Measurements from ENCODE around the gene FTMT.
"Not testable (repeated sequence)": the region's sequence is repeated elsewhere in the genome, so short reads cannot be mapped to it uniquely, and the experiment has no call there.

FTMT gene

GRCh38 chr5:121851643-121852574 lies at the start of gene FTMT:
Gene FTMT (plus strand): TSS chr5:121851882. CDS start chr5:121851964, 82 bp downstream.
- no peak for DNase-seq (ENCODE audit: low read depth in 2 of 2)

GRCh38 chr5:121805251-121805650 lies 46.4 kb upstream of the FTMT start:
- DNase-seq (ENCODE audit: low read depth in 2 of 2) = not testable (repeated sequence)

GRCh38 chr5:121805911-121806310 lies 45.8 kb upstream of the FTMT start:
- no peak for DNase-seq (ENCODE audit: low read depth in 2 of 2)

DNA sequence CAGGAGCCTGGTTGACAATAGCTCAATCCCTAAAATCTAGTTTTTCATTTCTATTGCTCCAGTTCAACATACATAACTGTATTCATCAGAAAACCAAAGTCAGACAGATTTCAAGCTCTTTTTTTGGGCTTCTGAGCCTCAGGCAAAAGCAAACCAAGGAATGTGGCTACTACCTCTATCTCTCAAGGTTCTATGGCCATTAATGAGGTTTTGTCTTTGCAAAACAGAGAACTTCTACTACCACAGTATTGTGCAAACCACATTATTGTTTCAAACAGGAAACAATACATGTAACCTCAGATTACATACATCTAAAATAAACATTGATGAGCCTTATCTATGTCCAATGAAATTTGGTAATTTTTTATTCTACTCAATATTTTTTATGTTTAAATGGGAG lies 35.5 kb upstream of the FTMT start:
- DNase-seq (ENCODE audit: low read depth in 2 of 2) = no peak

- no peak for DNase-seq (ENCODE audit: low read depth in 2 of 2)
These were observed 31.9 kb upstream of the FTMT start for GRCh38 chr5:121819682-121820261.

DNA sequence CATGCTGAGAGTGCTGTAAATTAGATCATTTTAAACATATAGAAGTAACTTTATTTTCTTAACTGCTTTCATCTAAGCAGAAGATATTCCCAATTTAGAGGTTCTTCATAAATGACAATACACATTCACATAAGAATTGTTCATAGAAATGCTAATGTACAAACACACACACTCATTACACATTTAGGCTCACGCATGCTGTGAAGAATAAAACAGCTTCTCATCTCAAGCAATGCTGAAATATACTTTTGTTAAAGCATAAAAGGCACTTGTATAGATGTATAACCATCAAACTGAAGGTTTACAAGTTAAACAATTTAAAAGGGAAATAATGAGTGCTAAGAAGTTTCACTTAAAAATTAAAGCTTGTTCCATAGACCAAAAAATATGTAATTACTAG lies 18.1 kb upstream of the FTMT start:
- no peak for DNase-seq (ENCODE audit: low read depth in 2 of 2)

DNA sequence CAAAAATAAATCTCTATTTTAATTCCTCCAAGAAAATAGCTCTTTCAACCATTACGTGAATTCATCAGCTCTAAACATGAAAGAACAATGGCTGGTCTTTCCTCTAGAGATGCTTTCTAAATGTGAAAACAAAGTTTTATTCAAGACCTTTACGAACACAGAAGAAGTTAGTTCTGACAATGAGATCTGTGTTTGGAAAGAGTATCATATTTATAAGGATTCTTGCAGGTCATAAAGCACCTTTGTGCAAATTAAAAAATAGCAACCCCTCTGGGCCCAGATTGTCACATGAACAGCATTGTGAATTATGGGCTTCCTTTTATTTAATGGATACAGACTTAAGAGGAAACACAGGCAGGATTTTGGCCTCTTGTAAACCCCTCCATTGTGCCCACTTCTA lies 17.7 kb upstream of the FTMT start:
- no peak for DNase-seq (ENCODE audit: low read depth in 2 of 2)

GRCh38 chr5:121841892-121842291 lies 9.8 kb upstream of the FTMT start:
- DNase-seq (ENCODE audit: low read depth in 2 of 2) = no peak

- DNase-seq (ENCODE audit: low read depth in 2 of 2) = no peak
These were observed 1.4 kb upstream of the FTMT start for GRCh38 chr5:121850272-121850671.

DNA sequence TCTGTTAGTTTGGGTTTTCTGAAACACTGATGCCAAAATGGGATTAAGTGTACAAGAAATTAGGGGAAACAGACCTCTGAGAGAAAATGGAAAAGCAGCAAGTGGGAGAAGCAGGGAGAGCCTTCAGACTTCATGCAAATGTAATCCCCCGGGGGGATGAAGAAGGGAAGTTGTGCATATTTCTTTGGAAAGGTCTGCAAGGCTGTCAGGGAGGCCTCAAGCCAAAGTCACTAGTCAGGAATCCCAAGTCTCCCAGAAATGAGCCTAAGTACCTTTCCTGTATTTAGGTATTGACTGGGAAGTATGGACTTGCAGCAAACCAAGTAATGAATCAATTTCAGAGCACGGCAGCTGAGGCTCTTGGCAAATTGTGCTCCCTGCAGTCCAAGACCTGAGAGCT lies 2.2 kb downstream of the FTMT start:
- no peak for DNase-seq (ENCODE audit: low read depth in 2 of 2)

DNA sequence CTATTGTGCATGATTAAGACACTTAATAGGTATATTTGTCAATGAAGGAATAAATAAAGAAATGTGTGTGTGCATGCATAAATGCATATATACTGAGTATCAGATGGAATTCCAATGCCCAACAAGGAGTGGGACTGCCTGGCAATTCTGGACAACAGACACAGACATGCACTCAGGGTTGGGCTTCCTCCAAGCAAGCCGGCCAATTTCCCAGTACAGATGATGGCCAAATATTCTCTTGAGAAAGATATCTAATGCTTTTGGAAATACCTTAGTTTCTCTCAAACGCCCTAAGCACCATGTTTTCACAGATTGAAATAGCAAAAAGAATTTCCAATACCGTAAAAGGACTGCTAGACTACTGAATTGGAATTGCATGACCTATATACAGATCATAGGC lies 11.1 kb downstream of the FTMT start:
- no peak for DNase-seq (ENCODE audit: low read depth in 2 of 2)

DNA sequence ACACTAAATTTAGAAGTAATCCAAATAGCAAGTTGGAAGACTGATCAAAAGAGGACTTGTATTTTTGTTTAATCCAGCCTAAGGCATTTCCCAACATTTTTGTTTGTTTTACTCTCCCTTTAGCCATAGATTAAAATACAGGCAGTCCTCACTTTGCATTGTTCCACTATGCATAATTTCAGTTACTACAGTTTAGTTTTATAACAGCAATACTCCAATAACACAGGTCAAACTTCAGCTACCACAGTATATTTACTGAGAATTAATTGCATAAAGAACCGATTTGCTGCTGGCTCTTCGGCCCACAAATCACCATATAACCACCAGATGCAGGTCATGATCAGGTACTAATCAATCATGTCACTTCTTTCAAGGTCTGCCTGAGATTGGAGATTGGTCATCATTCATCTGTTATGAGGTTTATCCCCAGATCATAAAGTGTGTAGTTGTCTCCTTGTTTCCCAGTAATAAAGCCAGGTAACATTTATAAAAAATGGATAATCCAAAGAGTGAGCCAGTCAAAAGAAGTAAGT lies 12.1 kb downstream of the FTMT start:
- no peak for DNase-seq (ENCODE audit: low read depth in 2 of 2)

- DNase-seq (ENCODE audit: low read depth in 2 of 2) = no peak
These were observed 15.7 kb downstream of the FTMT start for GRCh38 chr5:121867403-121867802.

- no peak for DNase-seq (ENCODE audit: low read depth in 2 of 2)
These were observed 18.8 kb downstream of the FTMT start for GRCh38 chr5:121870489-121870888.

DNA sequence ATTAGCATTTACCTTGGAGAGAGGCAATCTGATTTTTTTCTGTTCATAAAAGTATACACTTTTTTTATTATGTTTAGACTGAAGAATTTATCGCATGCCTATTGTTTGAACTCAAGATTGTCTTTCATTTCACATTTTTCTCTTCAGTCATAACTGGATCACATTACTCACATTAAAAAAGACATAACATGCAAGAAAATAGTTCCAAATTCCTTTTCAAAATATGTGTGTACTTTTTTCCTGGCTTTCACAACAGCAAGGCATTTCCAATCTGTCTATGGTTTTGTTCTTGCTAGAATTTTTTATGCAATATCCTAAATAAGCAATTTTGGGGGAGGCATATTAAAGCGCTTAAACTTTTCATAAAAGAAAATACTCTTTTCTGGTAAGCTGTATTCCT lies 21.2 kb downstream of the FTMT start:
- DNase-seq (ENCODE audit: low read depth in 2 of 2) = no peak

GRCh38 chr5:121873409-121873808 lies 21.7 kb downstream of the FTMT start:
- no peak for DNase-seq (ENCODE audit: low read depth in 2 of 2)

DNA sequence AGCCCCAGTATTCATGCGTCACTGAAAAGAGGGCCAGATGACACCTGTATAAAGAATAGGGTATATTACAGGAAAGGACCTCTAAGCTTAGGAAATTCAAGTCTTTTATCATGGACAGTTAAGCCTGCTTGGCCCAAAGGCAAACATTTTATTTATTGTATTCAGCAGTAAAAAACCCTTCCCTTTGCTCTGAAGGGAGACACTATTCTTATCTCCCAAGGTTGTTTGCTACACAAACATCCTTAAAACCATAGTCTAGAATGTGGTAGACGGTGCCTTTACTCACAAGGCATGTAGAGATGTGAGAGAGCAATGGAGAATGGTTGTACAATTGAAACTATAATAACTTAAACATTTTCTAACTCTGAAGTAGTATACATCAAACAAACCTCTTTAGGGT lies 33.9 kb downstream of the FTMT start:
- DNase-seq (ENCODE audit: low read depth in 2 of 2) = no peak

DNA sequence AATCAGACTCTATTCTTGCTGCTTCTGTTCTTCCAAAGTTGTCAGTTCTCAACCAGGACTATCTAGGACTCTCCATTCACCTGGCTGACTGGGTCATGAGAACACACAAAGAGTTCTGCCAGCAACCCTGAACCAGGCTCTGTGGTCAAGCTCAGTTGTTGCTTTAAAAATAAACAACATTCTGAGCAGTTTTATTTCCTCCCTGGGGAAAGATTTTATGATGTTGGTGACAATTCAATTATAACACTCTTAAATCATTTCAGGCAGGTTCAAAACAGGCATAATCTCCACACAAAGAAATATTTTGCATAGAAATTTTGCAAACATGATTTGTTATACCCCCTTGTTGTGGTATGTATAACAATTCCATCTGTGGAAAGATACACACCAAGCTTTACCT lies 36.0 kb downstream of the FTMT start:
- no peak for DNase-seq (ENCODE audit: low read depth in 2 of 2)

DNA sequence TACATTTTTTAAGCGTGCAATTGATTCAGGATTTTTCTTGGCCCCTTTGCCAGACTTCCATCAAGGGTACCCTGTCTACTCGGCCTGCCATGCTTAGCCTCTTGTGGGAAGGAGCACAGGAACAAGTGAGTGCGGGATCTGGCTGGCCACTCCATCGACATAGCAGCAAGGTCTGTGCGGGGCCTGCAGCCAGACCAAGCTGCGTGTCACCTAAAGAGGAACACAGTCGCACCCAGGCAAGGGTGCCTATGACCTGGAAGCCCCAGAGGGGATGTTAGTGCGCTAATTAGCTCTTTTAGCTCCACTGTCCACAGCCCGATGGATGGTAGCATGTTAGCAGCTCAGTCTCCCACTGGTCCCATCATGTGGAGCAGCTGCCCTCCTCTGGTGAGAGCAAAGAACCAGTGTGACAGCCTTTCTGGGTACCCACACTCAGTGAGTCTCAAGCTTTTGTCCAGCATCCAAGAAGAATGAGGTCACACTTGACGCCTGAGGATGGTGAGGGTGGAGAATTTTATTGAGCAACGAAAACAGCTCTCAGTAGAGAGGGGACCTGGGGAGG lies 38.7 kb downstream of the FTMT start:
- DNase-seq (ENCODE audit: low read depth in 2 of 2) = no peak

DNA sequence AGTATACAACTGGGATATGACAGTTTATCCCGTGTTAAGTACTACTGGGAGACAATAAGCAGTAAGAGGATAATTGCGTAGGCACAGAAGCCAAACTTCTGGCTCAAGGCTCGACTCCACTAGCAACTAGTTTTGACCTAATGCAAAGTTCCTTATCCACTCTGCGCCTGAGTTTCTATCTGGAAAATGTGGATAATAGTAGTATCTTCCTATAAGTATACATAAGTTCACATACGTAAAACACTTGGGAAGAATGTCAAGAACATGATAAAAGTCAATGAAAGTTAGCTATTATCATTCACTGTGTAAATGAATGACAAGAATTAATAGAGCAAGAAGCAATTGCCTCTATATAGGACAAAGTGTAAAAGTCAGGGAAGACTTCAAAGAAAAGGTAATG lies 45.7 kb downstream of the FTMT start:
- DNase-seq (ENCODE audit: low read depth in 2 of 2) = no peak

- DNase-seq (ENCODE audit: low read depth in 2 of 2) = no peak
These were observed 47.7 kb downstream of the FTMT start for GRCh38 chr5:121899346-121899745.

Data from stimulated activated CD4-positive, alpha-beta T cell treated with anti-CD3 and anti-CD28 coated beads, Interleukin-4, amount 100 ng/mL, for 48 hours (primary cell).